ENCODE data around the gene ZNF438. TPM values are rescaled to one million over a fixed set of nuclear protein-coding genes. Genes with fewer than 3 reads are reported as not detected.

The ZNF438 gene
- total and polyA plus RNA-seq, 2 of the 8 experiments (the other 6 are each of a cell fraction or from before 2014, with no cell fraction given) = 0.95 to 1.7 TPM

GRCh38 chr10:31011017-31011664 lies 20.5 kb downstream of the ZNF438 start:
- H3K9ac ChIP-seq (replicated peaks in 1 of 4; ENCODE audit: extremely low read depth in 1 of 4, low read depth in 3 of 4, low read length in 3 of 4) = no peak overlapping the region
- no peak overlapping the region for H2AK5ac ChIP-seq (ENCODE audit: low read depth, low read length)
- H2BK12ac ChIP-seq (ENCODE audit: low read depth, low read length) = no peak overlapping the region
- H3K14ac ChIP-seq (ENCODE audit: insufficient read length) = no peak overlapping the region
- no peak overlapping the region for H2BK15ac ChIP-seq (ENCODE audit: low read length)
- no peak overlapping the region for H3K18ac ChIP-seq (ENCODE audit: extremely low read depth, low read length)
- H2BK20ac ChIP-seq (ENCODE audit: low read length) = no peak overlapping the region
- H3K4me2 ChIP-seq (ENCODE audit: insufficient read depth in 1 of 2, low read depth in 2 of 2, low read length in 2 of 2) = no peak overlapping the region
- H4K5ac ChIP-seq (ENCODE audit: insufficient read length, low read depth, low read length) = no peak overlapping the region
- no peak overlapping the region for H4K91ac ChIP-seq (replicated peaks; ENCODE audit: insufficient read length, low read length)
- no peak overlapping the region for H3K4me3 ChIP-seq (ENCODE audit: extremely low read depth in 1 of 4, insufficient read depth in 2 of 4, low read depth in 3 of 4, low read length in 4 of 4)
- H3K23ac ChIP-seq (ENCODE audit: insufficient read length) = no peak overlapping the region
- H2AFZ ChIP-seq (ENCODE audit: low read length) = no peak overlapping the region
- no peaks in the 10 kb centered on the region for H4K20me1 ChIP-seq (replicated peaks in 1 of 2; ENCODE audit: control insufficient read depth in 1 of 2, insufficient read depth in 2 of 2, low read length in 2 of 2)
- no peak overlapping the region for H3K27ac ChIP-seq (ENCODE audit: low read depth, low read length)
- DNase-seq (ENCODE audit: low read depth in 1 of 2, low spot score in 2 of 2) (no peak), FAIRE-seq (no peak)
- H3K36me3 ChIP-seq (ENCODE audit: control insufficient read depth in 2 of 4, insufficient read depth in 4 of 4, low read length in 3 of 4) = no peaks in the 10 kb centered on the region
- H3K56ac ChIP-seq (replicated peaks; ENCODE audit: insufficient read length, low read depth, low read length) = no peak overlapping the region
- no peaks in the 10 kb centered on the region for H3K9me3 ChIP-seq (ENCODE audit: insufficient read depth in 2 of 2, low read depth in 1 of 2, low read length in 1 of 2)
- 91% methylated on average over 8 of the region's 8 CpGs; no CpG with 5 or more reads in 1 of the 2 experiments for WGBS, 2 experiments (ENCODE audit: extremely low coverage in 1 of 2, insufficient coverage in 1 of 2, insufficient read length in 1 of 2, insufficient replicate concordance in 2 of 2, low coverage in 1 of 2, low lambda C conversion rate in 2 of 2, missing lambda C conversion rate in 1 of 2)
- H2BK5ac ChIP-seq (ENCODE audit: low read depth, low read length) = no peak overlapping the region
- H3K23me2 ChIP-seq (ENCODE audit: low read depth, low read length) = no peaks in the 10 kb centered on the region; the same call in 1 of the 2 replicates
- no peaks in the 10 kb centered on the region for H3K27me3 ChIP-seq (replicated peaks in 1 of 4; ENCODE audit: control insufficient read depth in 3 of 4, extremely low read depth in 1 of 4, insufficient read depth in 3 of 4, low read length in 3 of 4)
- ChIA-PET POLR2A (ENCODE audit: partially characterized antibody) (no interaction called here), CTCF (ENCODE audit: partially characterized antibody) (no interaction called here)
- H3K4me1 ChIP-seq (replicated peaks in 1 of 4; ENCODE audit: control insufficient read depth in 3 of 4, insufficient read depth in 4 of 4, low read length in 3 of 4) = no peaks in the 10 kb centered on the region
- no peak overlapping the region for H3K4ac ChIP-seq (replicated peaks; ENCODE audit: insufficient read length, low read depth, low read length)
- no peak overlapping the region for H2BK120ac ChIP-seq (replicated peaks; ENCODE audit: low read depth, low read length)
- no peaks in the 10 kb centered on the region for H3K79me1 ChIP-seq (ENCODE audit: low read depth, low read length)
- H4K8ac ChIP-seq (ENCODE audit: extremely low read depth, insufficient read depth, low read length) = no peak overlapping the region
- H3K79me2 ChIP-seq (ENCODE audit: control insufficient read depth in 1 of 2, insufficient read depth in 2 of 2, low read length in 2 of 2) = no peaks in the 10 kb centered on the region
- TF ChIP-seq SIX5 (IDR thresholded peaks at IDR 0.05; ENCODE audit: low read depth, low read length) (no peak), EP300 (IDR thresholded peaks at IDR 0.05; ENCODE audit: borderline replicate concordance in 1 of 2, low read depth in 2 of 2, low read length in 2 of 2) (no peak), E2F6 (IDR thresholded peaks at IDR 0.05) (no peak), ATF3 (IDR thresholded peaks at IDR 0.05; ENCODE audit: insufficient read depth, low read depth, low read length) (no peak), CTCF (IDR thresholded peaks at IDR 0.05; ENCODE audit: control extremely low read depth in 1 of 3, insufficient read depth in 1 of 3, low read depth in 1 of 3, low read length in 3 of 3) (no peak), TAF7 (optimal IDR thresholded peaks at IDR 0.05; ENCODE audit: borderline replicate concordance, low read depth, low read length) (no peak), SIRT6 (IDR thresholded peaks at IDR 0.05; ENCODE audit: low read length) (no peak), GABPA (IDR thresholded peaks at IDR 0.05; ENCODE audit: borderline replicate concordance, insufficient read depth, low read length) (no peak), FOSL1 (IDR thresholded peaks at IDR 0.05; ENCODE audit: insufficient read depth, low read depth, low read length) (no peak)
